NCI-H1048 (cell line): Measurements from ENCODE around the gene LCN9.

ENCODE experiments used
- DNase-seq: peaks from one replicate; lab custom pipeline; 2025; lab: John Stamatoyannopoulos, UW

Gene LCN9

DNA sequence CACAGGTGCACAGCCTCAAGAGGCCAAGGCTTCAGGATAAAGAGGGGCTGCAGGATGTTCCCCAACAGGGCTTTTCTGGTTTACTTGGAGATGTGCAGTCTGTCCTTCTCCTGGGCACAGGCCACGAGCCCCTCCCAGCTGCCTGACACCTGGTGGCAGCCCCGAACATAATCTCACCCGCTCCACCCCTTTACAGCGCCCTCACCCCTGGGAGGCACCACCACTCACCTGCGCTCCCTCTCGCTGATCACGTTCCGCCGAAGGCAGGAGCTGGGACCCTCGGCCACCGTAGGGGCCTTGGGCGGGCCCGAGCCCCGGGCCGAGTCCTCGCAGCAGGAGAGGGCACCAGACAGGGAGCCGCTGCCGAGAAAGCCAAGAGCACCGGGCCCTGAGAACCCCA, 35.7 kb downstream of the LCN9 start:
- no peak for DNase-seq

DNA sequence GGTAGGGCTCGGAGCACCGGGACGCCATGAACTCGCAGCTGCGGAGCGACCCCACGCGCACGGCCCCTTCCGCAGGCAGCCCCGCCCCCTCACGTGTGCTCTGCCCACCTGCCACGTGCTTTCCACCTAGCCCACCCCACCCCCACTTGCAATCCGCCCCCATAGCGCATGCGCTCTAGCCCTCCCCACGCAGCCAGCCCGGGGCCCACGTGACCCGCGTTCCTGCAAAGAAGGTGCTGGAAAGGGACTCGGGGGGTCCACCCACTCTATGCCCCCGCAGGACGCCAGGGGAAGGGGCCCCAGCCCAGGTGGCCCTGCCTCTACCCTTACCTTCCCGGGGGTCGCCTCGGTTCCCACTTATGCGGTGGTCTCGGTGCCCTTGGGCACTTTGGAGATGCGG, 36.3 kb downstream of the LCN9 start, which contains the start of gene SOHLH1:
TSS of gene SOHLH1 (minus strand) at position 42 of the 400 bp plus-strand sequence. CDS start at position 28, 14 bp downstream.
- DNase-seq, result no peak

DNA sequence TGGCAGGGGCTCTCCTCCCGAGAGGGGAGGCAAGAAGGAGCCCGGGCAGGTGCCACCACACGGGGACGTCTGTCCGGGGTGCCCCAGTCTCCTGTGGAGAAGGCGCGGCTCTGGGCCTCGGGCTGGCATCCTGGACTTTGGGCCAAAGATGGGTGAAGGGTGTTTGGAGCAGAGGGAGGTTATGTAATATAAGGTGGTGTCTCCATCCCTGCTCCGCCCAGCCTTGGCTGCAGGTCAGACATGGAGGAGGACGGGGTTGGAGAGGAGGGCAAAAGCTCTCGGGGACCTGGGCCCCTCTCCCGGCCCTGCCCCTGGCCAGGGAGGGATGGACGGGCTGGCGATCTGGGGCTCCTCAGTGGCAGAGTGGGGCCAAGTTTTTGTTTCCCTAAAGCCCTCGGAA, 37.4 kb downstream of the LCN9 start:
- no peak for DNase-seq

DNA sequence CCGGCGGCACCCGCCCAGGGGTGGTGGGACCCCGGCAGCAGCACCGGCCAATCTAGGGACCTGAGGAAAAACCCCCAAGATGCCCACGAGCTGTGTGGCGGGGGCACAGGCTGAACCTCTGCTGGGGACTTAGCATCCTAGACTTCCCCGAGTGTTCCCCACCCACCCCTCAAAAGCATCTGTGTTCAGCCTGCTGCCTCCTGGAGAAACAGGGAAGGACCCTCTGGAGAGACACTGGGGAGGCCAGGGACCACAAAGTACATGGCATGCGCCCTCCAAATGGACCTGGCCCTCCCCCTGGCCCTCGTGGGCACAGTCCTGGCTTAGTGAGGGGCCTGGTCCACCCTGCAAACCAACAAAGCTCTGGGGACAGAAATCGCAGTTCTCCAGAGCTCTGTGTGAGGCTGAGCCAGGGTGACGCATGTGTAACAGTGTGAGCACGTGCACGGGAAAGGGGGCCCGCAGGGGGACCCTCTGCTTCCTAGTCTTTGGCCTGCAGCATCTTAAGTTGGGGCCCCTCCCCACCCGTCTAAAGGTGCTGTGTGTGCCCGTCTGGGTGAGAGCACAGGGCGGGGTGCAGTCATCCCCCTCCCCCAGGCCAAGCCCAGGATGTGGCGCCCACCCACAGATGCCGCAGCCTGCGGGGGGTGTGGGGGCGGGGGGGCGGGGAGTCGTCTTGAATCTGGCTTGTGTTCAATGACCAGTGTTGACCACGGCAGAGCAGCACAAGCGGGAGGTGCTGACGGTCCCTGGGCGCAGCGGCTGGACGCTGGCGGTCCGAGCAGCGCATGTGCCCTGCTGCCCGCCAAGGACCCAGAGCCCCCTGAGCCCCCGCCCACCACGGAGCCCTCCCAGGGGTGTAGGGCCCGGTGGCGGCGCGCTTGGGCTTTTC, 38.2 kb downstream of the LCN9 start:
- no peak for DNase-seq

DNA sequence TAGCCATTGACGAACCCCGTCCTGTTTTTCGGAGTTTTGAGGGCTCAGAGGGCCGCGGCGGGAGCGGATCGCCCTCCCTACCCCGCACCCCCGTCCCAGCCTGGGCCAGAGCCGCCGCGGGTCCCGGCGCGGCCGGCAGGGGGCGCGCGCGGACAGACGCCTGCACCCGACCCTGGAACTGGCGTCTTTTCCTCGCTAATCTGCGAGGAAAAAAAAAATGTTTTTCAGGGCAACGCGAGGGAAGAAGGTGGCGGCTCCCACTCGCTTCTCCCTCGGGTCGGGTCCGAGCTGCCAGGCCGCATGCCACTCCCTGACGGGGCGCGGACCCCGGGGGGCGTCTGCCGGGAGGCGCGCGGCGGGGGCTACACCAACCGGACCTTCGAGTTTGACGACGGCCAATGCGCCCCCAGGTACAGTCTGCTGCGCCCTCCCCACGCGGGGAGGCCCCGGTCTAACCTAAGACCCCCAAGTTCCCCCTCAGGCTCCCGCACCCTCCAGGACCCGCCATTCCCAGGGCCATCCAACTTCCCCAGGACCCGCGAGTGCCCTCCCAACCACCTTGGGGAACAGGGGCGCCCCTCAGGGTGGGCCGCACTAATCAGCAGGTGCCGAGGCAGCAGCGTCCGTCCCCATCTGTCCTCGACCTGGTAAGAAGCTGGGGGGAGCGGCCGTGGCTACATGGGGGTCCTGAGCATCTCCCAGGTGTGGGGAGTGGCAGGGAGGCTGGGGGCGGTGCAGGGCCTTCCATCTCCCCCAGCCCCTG, 39.0 kb downstream of the LCN9 start, which contains the start of gene KCNT1:
TSS of gene KCNT1 (plus strand) at position 227 of the 763 bp plus-strand sequence. CDS start at position 301, 74 bp downstream.
- DNase-seq, result no peak

DNA sequence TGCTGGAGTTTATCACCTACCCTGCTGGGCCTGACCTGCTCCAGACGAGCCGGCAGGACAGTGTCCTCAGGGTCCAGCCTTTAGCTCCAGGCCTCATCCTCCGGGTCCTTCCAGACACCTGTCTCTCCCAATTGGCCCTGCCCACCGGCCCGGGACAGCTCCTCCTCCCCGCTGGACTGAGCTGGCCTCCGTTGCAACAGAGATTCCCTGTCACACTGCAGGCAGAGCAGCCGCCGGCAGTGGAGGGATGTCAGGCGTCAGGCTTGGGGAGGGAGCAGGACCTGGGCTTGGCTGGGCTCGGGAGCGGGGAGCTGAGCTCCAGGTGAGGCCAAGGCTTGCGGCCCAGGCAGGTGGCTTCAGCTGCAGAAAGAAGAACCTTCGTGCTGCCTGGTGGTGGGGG, 40.6 kb downstream of the LCN9 start:
- DNase-seq, result no peak

DNA sequence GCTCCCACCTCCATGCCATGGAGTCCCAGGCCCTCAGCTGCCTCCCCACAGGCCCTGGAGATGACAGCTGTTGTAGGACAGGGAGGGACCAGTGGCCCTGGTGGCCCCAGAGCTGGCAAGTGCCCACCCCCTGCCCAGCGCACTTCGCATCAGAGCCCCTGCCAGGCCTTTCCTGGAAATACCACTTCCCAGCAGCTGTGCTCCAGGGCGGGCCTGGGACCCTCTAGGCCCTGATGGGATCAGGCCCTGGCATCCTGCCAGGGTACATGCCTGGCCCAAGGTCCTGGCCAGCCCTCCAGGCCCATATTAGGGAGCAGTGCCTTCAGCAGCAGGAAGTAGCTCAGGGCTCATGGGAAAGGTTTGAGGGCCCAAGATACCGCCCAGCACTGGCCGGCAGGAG, 41.4 kb downstream of the LCN9 start:
- DNase-seq, result no peak

DNA sequence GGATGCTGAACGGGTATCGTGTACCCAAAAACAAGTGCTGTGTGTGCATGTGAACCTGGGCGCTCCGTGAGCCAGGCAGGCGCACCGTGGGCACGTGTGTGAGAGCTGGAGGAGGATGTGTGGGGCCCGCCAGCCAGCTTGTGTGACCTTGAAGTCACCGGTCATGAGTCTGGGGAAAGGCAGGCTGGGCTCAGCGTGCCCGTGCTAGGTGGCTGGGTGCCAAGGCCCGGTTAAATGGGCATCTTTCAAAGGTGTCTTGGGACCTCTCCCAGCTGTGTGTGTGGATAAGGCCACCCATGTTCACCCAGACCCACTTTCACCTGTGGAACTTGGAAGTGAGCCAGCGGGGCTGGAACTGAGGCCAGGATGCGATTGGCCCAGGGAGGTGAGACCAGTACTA, 42.3 kb downstream of the LCN9 start:
- DNase-seq, result no peak

DNA sequence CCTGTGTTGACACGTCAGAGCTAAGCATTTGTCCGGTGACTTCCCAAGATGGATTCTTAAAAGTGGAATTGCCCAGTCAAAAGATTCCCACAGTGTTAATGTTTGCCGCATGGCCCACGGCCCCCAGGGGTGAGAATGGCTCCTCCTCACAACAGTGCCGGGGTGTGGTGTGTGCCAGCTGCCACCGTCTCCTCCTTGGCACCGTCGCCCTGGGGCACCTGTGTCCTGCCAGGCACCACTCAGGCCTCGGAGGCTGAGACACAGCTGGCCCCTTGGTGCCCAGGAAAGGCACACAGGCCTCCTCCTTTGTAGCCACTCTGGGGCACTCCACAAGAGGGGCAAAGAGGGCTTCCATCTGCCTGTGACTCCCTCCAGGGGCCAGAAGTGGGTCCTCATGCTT, 43.2 kb downstream of the LCN9 start:
- DNase-seq, result no peak

DNA sequence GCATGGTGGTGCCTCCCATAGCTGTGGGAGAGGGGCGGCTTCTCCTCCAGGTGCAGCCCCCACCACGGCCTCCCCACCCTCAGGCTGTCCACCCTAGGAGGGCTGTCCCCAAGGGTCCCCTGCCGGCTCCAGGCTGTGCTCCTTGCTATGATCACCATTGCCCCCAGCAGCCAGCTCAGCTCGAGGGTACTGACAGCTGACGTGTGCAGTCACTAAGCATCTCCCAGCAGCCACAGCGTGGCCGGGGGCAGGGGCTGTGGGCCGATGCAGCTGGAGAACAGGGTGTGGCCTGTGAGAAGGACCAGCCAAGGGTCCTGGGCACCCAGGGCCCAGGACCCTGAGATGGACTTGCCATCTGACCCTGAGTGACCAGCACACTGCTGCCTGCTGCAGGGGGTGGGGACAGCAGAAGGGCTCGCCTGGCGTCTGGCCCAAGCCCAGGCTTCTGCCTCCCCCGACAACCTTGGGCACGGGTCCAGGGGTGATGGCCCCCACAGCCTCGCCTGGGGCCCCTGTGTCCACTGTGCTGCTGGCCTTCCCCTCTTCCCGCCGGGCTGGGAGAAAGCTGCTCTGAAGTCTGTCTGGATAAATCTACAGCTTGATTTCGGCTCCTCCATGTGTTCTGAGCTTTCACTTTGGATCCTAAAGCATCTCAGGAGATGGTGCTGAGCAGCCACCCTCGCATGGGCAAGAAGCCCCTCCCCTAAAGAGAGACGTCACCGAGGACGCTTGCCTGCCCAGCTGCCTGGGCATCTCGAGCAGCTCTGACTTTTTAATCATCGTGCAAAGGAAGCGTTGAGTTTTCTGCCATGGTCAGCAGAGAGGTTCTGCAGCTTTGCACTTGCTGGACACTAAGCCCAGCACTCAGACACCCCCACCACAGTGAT, 44.4 kb downstream of the LCN9 start:
- no peak for DNase-seq

DNA sequence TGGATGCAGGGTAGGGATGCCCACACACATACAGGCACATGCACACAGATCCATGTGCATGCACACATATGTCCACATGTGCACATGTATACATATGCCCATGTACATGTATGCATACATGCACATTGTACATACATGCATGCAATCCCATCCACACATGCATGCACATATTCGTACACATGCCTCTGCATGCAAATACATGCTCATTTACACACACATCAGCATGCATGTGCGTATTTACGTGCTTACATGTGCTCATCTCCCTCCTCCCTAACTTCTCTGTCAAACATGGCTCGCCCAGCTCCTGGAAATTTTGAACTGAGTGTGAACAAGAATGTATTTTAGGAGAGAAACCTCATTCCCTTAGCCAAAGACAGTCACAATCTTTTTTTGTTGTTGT, 45.1 kb downstream of the LCN9 start:
- DNase-seq, result no peak

DNA sequence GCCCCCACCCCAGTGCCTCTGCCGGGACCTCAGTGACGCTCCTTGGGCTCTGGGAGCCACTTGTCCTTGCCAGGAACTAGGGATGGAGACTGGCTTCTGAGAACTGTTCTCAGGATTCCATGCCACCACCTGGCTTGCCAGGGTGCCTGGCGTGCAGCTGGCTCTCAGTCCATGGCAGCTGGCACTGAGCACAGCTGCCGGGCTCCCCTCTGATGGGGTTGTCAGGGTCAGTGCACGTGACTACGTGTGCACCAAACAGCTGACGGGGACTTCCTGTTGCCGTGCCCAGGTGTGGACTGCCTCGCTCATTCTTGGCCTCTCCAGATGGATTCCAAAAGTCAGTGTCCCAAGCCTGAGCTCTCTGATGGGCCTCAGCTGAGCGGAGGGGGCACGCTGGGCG, 48.3 kb downstream of the LCN9 start:
- no peak for DNase-seq

DNA sequence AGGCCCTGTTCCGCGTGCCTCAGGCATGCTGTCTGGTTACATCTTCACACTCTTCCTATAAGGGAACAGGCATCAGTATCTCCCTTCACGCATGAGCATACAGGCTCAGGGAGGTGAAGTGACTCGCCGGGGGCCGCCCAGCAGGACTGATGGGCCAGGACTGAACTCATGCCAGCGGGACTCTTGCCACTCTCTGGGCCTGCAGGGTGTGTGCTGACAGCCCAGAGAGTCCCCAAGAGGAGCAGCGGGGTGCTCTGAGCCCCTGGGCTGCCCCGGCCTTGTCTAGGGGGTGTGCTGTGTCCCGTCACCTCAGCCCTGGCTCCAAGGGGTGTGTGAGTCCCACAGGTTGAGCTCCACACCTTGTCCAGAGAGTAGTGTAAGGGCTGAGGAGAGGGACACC, 48.8 kb downstream of the LCN9 start:
- no peak for DNase-seq

DNA sequence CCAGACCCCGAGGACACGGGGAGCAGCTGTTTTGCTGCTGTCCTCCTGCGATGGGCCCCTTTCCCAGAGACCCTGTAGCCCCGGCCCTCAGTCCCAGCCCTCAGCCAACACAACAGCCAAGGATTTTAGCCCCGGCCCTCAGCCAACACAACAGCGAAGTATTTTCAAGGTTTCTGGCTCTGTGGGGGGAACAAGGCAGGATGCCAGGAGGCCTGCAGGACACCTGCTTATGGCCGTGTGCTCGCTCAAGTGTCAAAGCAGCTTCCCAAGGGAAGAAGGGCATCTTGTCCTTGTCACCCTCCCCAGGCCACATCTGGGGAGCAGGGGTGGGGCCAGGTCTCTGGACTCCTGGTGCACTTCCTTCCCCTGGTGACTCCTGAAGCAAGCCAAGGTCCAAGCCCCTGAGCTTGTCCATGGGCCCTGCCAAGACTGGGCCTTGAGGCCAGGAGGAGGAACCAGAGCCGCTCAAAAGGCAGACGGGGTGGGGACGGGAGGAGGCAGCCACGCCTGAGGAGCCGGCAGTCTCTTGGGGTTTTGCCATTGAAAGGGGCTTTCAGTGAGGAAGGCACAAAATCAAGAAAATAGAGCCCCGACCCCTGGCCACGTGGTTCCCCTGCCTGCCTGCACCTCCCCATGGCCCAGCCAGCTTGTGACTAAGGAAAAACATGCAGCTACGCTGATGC, 49.6 kb downstream of the LCN9 start:
- no peak for DNase-seq

DNA sequence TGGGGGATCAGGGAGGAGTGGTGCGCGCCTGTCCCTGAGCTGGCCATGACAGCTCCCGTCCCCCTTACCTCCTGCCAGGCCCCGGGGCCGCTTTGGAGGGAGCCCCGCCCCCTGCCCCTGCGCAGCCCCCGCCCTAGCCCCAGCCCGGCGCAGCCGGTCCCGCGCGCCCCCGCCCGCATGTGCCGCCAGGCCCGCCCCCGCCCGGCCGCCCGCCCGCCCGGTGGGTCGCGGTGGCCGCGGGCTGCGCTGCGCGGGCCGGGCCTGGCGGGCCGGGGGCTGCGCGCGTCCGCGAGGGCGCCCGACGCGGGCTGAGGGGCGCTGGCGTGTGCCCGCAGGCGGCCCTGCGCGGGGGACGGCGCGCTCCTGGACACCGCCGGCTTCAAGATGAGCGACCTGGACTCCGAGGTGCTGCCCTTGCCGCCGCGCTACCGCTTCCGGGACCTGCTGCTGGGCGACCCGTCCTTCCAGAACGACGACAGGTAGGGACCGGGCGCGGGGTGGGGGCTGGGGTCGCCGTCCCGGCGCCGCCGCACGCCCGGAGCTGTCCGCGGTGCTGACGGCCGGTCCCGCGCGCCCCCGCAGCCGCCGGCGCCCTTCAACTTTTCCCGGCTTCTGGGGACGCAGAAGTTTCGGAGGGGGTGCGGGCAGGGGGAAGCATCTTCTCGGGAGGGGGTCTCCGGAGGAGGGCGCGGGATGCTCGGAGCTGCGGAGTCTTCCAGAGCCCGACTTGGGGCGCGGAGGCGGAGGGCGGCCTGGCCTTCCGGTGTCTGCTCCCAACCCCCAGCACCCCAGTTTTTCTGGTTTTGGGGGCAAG, 51.3 kb downstream of the LCN9 start:
- DNase-seq, result no peak

DNA sequence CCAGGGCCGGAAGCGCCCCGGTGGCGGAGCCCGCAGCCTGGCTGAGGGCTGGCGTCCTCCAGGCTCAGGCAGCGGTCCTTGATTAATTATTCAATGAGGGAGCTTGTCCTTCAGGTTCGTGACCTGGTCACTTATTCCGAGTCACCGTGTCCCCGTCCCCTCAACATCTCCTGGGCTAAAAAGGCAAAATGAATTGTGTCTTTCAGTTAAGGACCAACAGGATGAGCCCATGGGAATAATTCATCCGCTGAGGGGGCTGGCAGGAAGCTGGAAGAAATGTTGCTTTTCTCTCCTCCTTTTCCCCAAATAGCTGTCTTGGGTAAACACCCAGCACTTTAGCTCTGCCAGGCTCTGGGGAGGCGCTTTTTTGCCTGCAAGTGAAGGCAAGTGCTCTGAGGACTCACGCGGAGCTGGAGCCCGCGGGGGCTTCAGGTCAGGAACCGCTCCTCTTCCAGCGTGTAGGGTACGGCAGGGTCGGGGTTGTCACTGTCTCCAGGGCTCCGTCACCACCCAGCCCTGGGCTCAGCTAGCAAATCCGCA, 52.0 kb downstream of the LCN9 start:
- DNase-seq, result no peak

DNA sequence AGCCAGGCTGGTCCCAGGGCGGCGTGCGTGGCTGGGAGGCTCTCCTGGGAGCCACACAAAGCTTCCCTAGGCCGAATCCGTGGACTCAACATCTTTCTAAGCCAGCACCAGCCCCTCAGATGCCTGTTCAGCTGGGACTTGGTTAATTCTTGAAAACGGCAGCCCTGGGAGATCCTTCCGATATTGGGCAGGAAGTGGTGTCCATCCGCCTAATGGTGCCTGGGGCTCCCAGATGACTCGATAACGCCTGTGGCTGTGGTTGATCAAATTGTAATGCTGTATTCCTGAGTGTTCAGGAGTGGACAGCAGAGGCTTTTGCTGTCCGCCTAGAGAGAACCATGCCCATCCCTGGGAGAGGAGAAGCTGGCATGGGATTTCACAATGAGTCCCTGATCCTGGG, 52.9 kb downstream of the LCN9 start:
- DNase-seq, result no peak
